GM21825 (cell line): ENCODE results near the gene MYO3B.

Source experiments
- ATAC-seq: cut with Tn5 transposase; IDR thresholded peaks from one replicate; pipeline ENCODE4 v1.9.1; 2021; ENCODE audit warnings: mild to moderate bottlenecking, moderate library complexity; ENCODE audit not compliant: unreplicated experiment

The MYO3B gene

GRCh38 chr2:170298115-170298514 lies 120.2 kb downstream of the MYO3B start:
- peak; percentile 92 for ATAC-seq

- ATAC-seq: no peak
Measured at GRCh38 chr2:170298861-170299429, 121.0 kb downstream of the MYO3B start.

GRCh38 chr2:170300993-170301392 lies 123.0 kb downstream of the MYO3B start:
- no peak for ATAC-seq

DNA sequence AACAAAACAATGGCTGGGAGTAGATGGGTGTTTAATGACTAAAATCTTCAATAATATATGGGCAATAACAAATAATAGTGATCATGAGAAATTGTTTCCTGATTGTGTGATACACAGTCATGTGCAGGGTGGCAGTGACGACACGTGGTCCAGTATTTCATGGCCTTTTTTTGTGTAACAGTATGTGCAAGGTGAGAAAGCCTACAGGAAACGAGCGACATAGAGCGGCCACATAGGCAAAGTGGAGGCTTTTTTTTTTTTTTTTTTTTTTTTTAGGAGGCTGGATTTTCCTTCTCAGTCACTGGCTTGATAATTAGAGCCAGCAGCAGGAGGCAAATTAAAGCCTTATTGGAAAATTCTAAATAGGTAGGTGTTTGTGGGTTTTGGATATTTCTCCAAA lies 123.7 kb downstream of the MYO3B start:
- no peak for ATAC-seq

- ATAC-seq: no peak
Measured at GRCh38 chr2:170305711-170306110, 127.8 kb downstream of the MYO3B start.

DNA sequence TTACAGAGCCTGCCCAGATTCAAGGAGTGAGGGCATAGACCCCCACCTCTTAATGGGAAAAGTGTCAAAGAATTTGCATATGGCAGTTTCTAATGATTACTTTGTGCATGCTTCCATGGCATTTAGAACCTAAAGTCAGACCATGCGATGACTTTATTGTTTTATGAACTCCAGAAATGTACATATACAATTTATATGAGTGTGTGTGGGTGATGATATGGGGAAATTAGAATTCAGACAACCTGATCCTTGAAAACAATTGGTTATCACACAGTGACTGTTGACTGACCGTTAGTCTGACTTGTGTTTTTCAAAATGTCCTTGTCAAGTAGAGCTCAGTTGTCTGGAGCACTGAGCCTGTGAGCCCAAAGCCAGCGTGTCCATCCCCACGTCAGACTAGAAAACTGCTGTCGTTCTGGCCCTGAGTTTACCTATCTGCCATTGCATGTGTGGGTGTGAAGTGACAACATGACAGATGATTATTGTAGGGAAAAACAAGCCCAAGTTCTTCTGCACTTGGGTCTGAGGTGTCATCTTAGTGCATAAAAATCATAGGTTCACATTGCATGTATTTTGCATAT lies 128.4 kb downstream of the MYO3B start:
- no peak for ATAC-seq

DNA sequence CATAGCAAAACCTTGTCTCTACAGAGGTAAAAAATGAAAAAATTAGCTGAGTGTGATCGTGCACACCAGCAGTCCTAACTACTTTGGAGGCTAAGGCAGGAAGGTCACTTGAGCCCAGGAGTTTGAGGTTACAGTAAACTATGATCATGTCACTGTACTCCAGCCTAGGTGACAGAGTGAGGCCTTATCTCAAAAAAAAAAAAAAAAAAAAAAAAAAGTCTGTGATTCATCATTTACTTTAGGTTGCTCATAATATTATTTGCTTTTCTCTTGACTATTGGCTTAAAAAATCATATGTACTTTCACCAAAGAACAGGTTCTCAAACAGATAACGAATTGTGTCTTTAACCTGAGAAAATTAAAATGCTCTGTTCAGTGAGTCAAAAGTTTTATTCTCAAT lies 129.1 kb downstream of the MYO3B start:
- ATAC-seq: no peak

- no peak for ATAC-seq
Measured at GRCh38 chr2:170307555-170308351, 129.8 kb downstream of the MYO3B start.

DNA sequence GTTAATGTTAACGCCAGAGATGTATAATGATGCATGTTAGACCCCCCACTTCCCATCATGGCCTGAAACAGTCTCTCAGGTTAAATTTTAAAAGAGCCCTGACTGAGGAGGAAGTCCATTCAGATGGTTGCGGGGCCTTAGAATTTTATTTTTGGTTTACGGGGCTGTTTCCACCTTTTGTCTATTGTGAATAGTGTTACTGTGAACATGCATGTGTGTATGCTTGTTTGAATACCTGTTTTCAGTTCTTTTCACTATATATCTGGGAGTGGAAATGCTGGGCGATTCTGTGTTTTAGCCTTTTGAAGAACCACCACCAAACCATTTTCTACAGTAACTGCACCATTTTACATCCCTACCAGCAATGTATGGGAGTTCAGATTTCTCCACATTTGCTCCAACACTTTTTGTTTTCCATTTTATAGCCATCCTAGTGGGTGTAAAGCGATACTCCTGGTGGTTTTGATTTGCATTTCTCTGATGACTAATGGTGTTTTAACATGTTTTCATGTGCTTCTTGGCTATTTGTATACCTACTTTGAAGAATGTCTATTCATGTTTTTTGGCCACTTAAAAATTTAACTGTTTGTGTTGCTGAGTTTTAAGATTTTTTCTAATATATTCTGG lies 133.0 kb downstream of the MYO3B start:
- ATAC-seq: no peak

DNA sequence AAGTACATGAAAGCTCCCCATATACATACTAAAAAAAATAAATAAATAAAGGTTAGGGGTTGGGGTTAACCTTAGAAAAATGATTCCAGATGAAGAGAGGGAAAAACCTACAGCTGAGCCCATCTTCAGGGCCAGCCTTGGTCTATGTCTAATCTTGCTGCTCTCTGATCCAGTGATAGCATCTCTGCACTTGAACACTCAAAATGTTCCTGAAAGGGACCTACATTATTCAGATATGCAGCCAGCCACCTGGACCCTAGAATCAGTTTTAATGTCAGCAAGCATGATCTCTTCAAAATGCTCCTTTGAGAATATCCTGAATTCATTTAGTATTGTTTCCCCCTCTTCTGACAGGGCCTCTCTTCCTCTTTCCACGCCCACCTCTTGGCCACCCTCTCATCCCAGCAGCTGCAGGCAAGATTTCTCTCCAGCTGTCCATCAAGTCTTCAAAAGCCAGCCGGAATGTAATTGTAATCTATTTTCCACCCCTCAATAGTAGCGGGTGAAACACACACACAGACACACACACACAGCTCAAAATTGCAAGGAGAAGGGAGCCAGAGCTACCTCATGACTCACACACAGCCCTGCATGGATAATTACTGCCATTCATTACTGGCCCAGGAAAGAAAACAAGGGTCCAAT lies 135.5 kb downstream of the MYO3B start:
- ATAC-seq: no peak

DNA sequence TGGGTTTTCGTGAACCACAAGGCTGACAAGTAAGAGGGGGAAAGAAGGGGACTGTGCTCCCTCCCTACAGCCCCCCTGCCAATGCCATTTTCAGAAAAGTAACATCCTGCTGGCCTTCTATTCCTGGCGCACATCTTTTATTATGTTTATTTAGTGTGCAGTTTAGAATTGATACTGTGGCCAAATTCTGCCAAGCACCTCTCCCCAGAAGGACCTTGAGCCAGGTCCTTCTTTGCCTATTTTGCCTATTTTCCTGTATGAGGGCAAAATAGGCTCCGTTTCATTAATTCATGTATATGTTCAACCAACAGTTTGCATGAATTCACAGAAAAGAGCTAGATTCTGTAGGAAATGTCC lies 136.0 kb downstream of the MYO3B start:
- no peak for ATAC-seq

- no peak for ATAC-seq
Measured at GRCh38 chr2:170314744-170315447, 136.9 kb downstream of the MYO3B start.

DNA sequence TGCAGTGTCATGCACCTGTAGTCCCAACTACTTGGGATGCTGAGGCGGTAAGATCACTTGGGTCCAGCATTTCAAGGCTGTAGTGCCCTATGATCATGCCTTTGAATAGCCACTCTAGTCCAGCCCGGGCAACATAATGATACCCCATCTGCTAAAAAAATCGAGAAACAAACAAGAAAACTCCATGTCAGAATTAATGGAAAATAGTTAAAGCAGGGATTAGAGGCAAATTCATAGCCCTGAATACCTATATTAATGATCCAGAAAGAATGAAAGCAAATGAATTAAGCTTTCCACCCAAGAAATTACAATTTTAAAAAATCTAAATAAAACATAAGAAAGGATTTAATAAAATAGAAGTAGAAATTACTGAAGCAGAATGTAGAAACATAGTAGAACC lies 143.0 kb downstream of the MYO3B start:
- no peak for ATAC-seq

DNA sequence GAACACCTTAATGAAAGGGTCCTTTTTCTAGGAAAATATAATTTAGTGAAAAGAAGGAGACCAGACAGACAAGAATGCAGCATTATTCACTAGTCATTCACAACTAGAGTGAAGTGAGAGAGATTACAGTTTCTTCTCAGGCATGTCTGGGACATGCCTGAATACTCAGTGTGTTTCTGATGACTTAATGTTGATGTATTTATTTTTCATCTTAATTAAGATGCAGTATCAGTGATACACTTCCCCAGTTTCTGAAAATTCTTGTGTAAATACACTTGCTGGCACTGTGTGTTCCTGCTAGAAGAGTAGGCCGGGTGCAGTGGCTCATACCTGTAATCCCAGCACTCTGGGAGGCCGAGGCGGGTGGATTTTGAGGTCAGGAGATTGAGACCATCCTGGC lies 143.6 kb downstream of the MYO3B start:
- no peak for ATAC-seq

GRCh38 chr2:170322140-170322766 lies 144.3 kb downstream of the MYO3B start:
- ATAC-seq: no peak

GRCh38 chr2:170323743-170324142 lies 145.8 kb downstream of the MYO3B start:
- no peak for ATAC-seq

- ATAC-seq: no peak
Measured at GRCh38 chr2:170324640-170325046, 146.7 kb downstream of the MYO3B start.

DNA sequence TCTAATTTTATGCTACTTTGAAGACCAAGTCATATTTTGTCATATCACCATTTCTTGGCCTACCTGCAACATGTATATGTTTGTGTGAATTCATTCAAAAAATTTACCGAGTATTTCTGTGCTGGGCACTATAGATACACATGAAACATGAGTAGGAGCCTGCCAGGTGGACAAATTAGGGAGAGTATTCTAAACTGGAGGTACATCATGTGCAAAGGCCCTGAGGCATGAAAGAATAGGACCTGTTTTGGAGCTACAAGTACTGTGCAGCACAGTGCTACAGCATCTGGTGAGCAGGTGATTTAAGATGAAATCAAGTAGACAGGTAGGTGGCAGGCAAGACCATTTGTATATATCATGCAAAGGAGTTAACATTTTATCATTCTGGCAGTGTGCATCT lies 152.9 kb downstream of the MYO3B start:
- ATAC-seq: no peak

DNA sequence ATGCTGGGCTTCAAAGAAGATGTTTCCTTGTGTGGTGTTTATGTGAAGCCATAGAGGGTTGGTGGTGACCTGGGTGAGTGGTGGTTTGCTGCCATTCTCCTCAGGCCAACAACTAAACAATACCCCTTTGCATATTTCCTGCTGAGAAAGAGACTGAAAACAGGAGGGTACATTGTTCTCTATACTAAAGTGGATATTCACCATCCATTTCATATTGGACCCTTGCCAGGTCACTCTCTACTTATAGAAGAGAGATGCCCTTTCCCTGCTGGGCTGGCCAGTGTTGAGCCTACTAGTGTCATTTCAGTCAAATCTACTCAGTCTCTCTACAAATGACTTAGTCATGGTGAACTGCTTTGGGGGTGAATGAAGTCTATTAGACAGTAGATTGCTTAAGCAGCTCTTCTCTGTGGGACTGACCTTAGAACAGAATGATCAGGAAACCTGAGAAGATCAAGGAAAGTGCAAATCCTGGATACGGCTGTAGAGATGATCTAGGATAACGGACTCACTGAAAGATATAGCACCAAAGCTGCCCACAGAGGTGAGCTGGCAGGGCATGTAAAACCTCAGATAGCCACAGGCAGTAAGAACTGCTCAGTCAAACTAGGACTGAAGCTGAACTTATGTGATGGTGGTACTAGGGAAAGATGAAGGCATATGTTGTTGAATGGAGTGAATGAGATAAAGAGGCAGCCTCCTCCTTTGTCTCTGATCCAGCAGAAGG lies 154.9 kb downstream of the MYO3B start:
- no peak for ATAC-seq

- no peak for ATAC-seq
Measured at GRCh38 chr2:170335351-170335750, 157.4 kb downstream of the MYO3B start.
